Measurements from ENCODE around the gene FHL2. TPM values are rescaled to one million over a fixed set of nuclear protein-coding genes. Genes with fewer than 3 reads are reported as not detected.

The FHL2 gene
- total and polyA plus RNA-seq, 2 donors (not counting 1 experiment from before 2014, with no cell fraction given): not detected

- no peaks in the 10 kb centered on the region for H3K9me3 ChIP-seq (ENCODE audit: control extremely low read depth in 1 of 3, control insufficient read depth in 2 of 3, insufficient read depth in 1 of 3, low read length in 2 of 3)
- no peaks in the 10 kb centered on the region for H4K20me1 ChIP-seq (ENCODE audit: control insufficient read depth, insufficient read depth, low read length, poor library complexity, severe bottlenecking)
- no peak for DNase-seq
- peaks cover 0 to 11% (median 2%) of the 10 kb centered on the region in 4 experiments for H3K27me3 ChIP-seq (replicated peaks in 1 of 4; ENCODE audit: control extremely low read depth in 1 of 4, control insufficient read depth in 3 of 4, insufficient read depth in 4 of 4, low read length in 3 of 4)
- CTCF ChIA-PET: no interaction called here
- Mint-ChIP-seq H3K9me3 (ENCODE audit: insufficient read depth) (no peaks in the 10 kb centered on the region), H3K27ac (no peak overlapping the region), H3K27me3 (peaks cover 20% of the 10 kb centered on the region), H3K4me3 (no peak overlapping the region), H3K4me1 (no peaks in the 10 kb centered on the region)
- no peak overlapping the region for H3K27ac ChIP-seq (ENCODE audit: low read length in 2 of 2)
- H3K36me3 ChIP-seq (replicated peaks in 1 of 2; ENCODE audit: control extremely low read depth in 1 of 2, control insufficient read depth in 1 of 2, extremely low read depth in 1 of 2, insufficient read depth in 2 of 2, low read length in 1 of 2): no peaks in the 10 kb centered on the region
- no peaks in the 10 kb centered on the region for H3K4me1 ChIP-seq (ENCODE audit: control insufficient read depth in 2 of 2, insufficient read depth in 2 of 2, low read length in 2 of 2)
- POLR2A ChIA-PET: no interaction called here
- H3K9ac ChIP-seq (ENCODE audit: low read length): no peak overlapping the region
- no peak for TF ChIP-seq EZH2 (IDR thresholded peaks at IDR 0.05; ENCODE audit: borderline replicate concordance, insufficient read depth, low read depth, low read length, poor library complexity, severe bottlenecking)
- no peak overlapping the region for H3K4me2 ChIP-seq (replicated peaks; ENCODE audit: low read depth, low read length, poor library complexity, severe bottlenecking)
- intact Hi-C loops (cut with micrococcal nuclease): no loop called here
- no peak for ATAC-seq (ENCODE audit: low read depth)
- no peaks in the 10 kb centered on the region for H3K79me2 ChIP-seq (ENCODE audit: control insufficient read depth, insufficient read depth, low read length)
- no peak overlapping the region for H2AFZ ChIP-seq (ENCODE audit: insufficient read depth, low read depth, low read length, poor library complexity, severe bottlenecking)
- H3K4me3 ChIP-seq (ENCODE audit: control extremely low read depth in 1 of 5, extremely low read depth in 1 of 5, insufficient read depth in 1 of 5, low read depth in 2 of 5, low read length in 4 of 5): no peak overlapping the region
- WGBS (ENCODE audit: insufficient coverage): no CpG with 5 or more reads among the region's 3 CpGs
Observed at GRCh38 chr2:105437708-105438103, 38.9 kb upstream of the FHL2 start.

- intact Hi-C loops (cut with micrococcal nuclease): no loop called here
- Histone ChIP-seq H3K9me3 (ENCODE audit: control extremely low read depth in 1 of 3, control insufficient read depth in 2 of 3, insufficient read depth in 1 of 3, low read length in 2 of 3) (no peaks in the 10 kb centered on the region), H3K4me3 (ENCODE audit: control extremely low read depth in 1 of 5, extremely low read depth in 1 of 5, insufficient read depth in 1 of 5, low read depth in 2 of 5, low read length in 4 of 5) (no peak overlapping the region), H3K79me2 (ENCODE audit: control insufficient read depth, insufficient read depth, low read length) (no peaks in the 10 kb centered on the region), H4K20me1 (ENCODE audit: control insufficient read depth, insufficient read depth, low read length, poor library complexity, severe bottlenecking) (no peaks in the 10 kb centered on the region), H3K27me3 (replicated peaks in 1 of 4; ENCODE audit: control extremely low read depth in 1 of 4, control insufficient read depth in 3 of 4, insufficient read depth in 4 of 4, low read length in 3 of 4) (peaks cover 0 to 4% (median 0%) of the 10 kb centered on the region in 4 experiments), H3K4me2 (replicated peaks; ENCODE audit: low read depth, low read length, poor library complexity, severe bottlenecking) (no peak overlapping the region), H3K9ac (ENCODE audit: low read length) (no peak overlapping the region), H3K36me3 (replicated peaks in 1 of 2; ENCODE audit: control extremely low read depth in 1 of 2, control insufficient read depth in 1 of 2, extremely low read depth in 1 of 2, insufficient read depth in 2 of 2, low read length in 1 of 2) (no peaks in the 10 kb centered on the region), H3K4me1 (ENCODE audit: control insufficient read depth in 2 of 2, insufficient read depth in 2 of 2, low read length in 2 of 2) (no peaks in the 10 kb centered on the region), H3K27ac (ENCODE audit: low read length in 2 of 2) (no peak overlapping the region), H2AFZ (ENCODE audit: insufficient read depth, low read depth, low read length, poor library complexity, severe bottlenecking) (no peak overlapping the region)
- H3K4me3 Mint-ChIP-seq: no peak overlapping the region
- POLR2A ChIA-PET: no interaction called here
- no CpG with 5 or more reads among the region's 4 CpGs for WGBS (ENCODE audit: insufficient coverage)
- no peak overlapping the region for H3K27ac Mint-ChIP-seq
- DNase-seq (no peak), ATAC-seq (ENCODE audit: low read depth) (no peak)
- H3K27me3 Mint-ChIP-seq: peaks cover 18% of the 10 kb centered on the region
- no peaks in the 10 kb centered on the region for H3K4me1 Mint-ChIP-seq
- no peaks in the 10 kb centered on the region for H3K9me3 Mint-ChIP-seq (ENCODE audit: insufficient read depth)
- CTCF ChIA-PET: no interaction called here
- TF ChIP-seq CTCF (IDR thresholded peaks at IDR 0.05): no peak
Observed at GRCh38 chr2:105432749-105433148, 33.9 kb upstream of the FHL2 start.

Measured in B cell (primary cell).